Measurements from ENCODE around the gene GPR155. TPM values are rescaled to one million over a fixed set of nuclear protein-coding genes. Genes with fewer than 3 reads are reported as not detected.

Gene GPR155
- total RNA-seq, result 5.2 and 6.2 TPM in 2 replicates
- long read RNA-seq, full-length matches to known transcripts, result 16 of 23 reads
- long read RNA-seq, partial matches to known transcripts, result 3 of 23 reads
- long read RNA-seq, other reads (novel, unspliced or antisense), result 4 of 23 reads

- peak within 1 kb of the TSS; percentile 95 for H3K27ac Mint-ChIP-seq (ENCODE audit: unreplicated experiment)
- H3K36me3 Mint-ChIP-seq (ENCODE audit: unreplicated experiment), result no peaks in the 10 kb centered on the region
- peak; percentile 87 for DNase-seq (ENCODE audit: extremely low spot score, unreplicated experiment)
- H3K4me1 Mint-ChIP-seq (ENCODE audit: unreplicated experiment), result peaks cover 10% of the 10 kb centered on the region
- H3K9me3 Mint-ChIP-seq (ENCODE audit: unreplicated experiment), result no peaks in the 10 kb centered on the region
- H3K4me3 Mint-ChIP-seq (ENCODE audit: unreplicated experiment), result peak within 1 kb of the TSS; percentile 89
- H3K27me3 Mint-ChIP-seq (ENCODE audit: unreplicated experiment), result peaks cover 14% of the 10 kb centered on the region
- TF ChIP-seq, protein P1, sequence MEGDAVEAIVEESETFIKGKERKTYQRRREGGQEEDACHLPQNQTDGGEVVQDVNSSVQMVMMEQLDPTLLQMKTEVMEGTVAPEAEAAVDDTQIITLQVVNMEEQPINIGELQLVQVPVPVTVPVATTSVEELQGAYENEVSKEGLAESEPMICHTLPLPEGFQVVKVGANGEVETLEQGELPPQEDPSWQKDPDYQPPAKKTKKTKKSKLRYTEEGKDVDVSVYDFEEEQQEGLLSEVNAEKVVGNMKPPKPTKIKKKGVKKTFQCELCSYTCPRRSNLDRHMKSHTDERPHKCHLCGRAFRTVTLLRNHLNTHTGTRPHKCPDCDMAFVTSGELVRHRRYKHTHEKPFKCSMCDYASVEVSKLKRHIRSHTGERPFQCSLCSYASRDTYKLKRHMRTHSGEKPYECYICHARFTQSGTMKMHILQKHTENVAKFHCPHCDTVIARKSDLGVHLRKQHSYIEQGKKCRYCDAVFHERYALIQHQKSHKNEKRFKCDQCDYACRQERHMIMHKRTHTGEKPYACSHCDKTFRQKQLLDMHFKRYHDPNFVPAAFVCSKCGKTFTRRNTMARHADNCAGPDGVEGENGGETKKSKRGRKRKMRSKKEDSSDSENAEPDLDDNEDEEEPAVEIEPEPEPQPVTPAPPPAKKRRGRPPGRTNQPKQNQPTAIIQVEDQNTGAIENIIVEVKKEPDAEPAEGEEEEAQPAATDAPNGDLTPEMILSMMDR (IDR thresholded peaks at IDR 0.05), result no peak
Observed at GRCh38 chr2:174486563-174487107, at the start of gene GPR155. Gene GPR155 (minus strand): TSS chr2:174487029. CDS start chr2:174481956, 5,073 bp downstream.

- TF ChIP-seq, protein P1 (IDR thresholded peaks at IDR 0.05), result no peak
- Mint-ChIP-seq H3K36me3 (ENCODE audit: unreplicated experiment) (no peaks in the 10 kb centered on the region), H3K4me1 (ENCODE audit: unreplicated experiment) (peaks cover 9% of the 10 kb centered on the region), H3K27me3 (ENCODE audit: unreplicated experiment) (no peaks in the 10 kb centered on the region), H3K27ac (ENCODE audit: unreplicated experiment) (no peak overlapping the region), H3K9me3 (ENCODE audit: unreplicated experiment) (no peaks in the 10 kb centered on the region), H3K4me3 (ENCODE audit: unreplicated experiment) (no peak overlapping the region)
- no peak for DNase-seq (ENCODE audit: extremely low spot score, unreplicated experiment)
Observed at GRCh38 chr2:174535757-174536703, 49.2 kb upstream of the GPR155 start.

GRCh38 chr2:174535083-174535482 lies 48.3 kb upstream of the GPR155 start:
- peaks cover 9% of the 10 kb centered on the region for H3K4me1 Mint-ChIP-seq (ENCODE audit: unreplicated experiment)
- no peaks in the 10 kb centered on the region for H3K27me3 Mint-ChIP-seq (ENCODE audit: unreplicated experiment)
- H3K9me3 Mint-ChIP-seq (ENCODE audit: unreplicated experiment), result no peaks in the 10 kb centered on the region
- DNase-seq (ENCODE audit: extremely low spot score, unreplicated experiment), result no peak
- H3K27ac Mint-ChIP-seq (ENCODE audit: unreplicated experiment), result no peak overlapping the region
- H3K4me3 Mint-ChIP-seq (ENCODE audit: unreplicated experiment), result no peak overlapping the region
- H3K36me3 Mint-ChIP-seq (ENCODE audit: unreplicated experiment), result no peaks in the 10 kb centered on the region
- TF ChIP-seq, protein P1 (IDR thresholded peaks at IDR 0.05), result no peak

- H3K27me3 Mint-ChIP-seq (ENCODE audit: unreplicated experiment), result peaks cover 9% of the 10 kb centered on the region
Observed at GRCh38 chr2:174529916-174530315, 43.1 kb upstream of the GPR155 start.

More at GRCh38 chr2:174529916-174530315, 43.1 kb upstream of the GPR155 start:
- Mint-ChIP-seq H3K36me3 (ENCODE audit: unreplicated experiment) (peaks cover 2% of the 10 kb centered on the region), H3K27ac (ENCODE audit: unreplicated experiment) (no peak overlapping the region), H3K4me3 (ENCODE audit: unreplicated experiment) (no peak overlapping the region), H3K4me1 (ENCODE audit: unreplicated experiment) (peaks cover 9% of the 10 kb centered on the region), H3K9me3 (ENCODE audit: unreplicated experiment) (peaks cover 14% of the 10 kb centered on the region)
- DNase-seq (ENCODE audit: extremely low spot score, unreplicated experiment), result no peak
- TF ChIP-seq, protein P1 (IDR thresholded peaks at IDR 0.05), result no peak

All from osteocyte (in vitro differentiated cells).